K562 (cell line): ENCODE data around the gene ANO6.

Experiments
- CHD2 ChIP-seq: IDR thresholded peaks from 2 replicates; pipeline ENCODE4 v1.6.1; 2011; ENCODE audit warnings: low read depth, low read length
- HNRNPH1 ChIP-seq: fragments of 200-400 bp; formaldehyde crosslinking; optimal IDR thresholded peaks from 2 replicates; pipeline ENCODE3; 2017; ENCODE audit warnings: low read depth, mild to moderate bottlenecking, low read length, moderate library complexity
- PHB2 ChIP-seq: fragments of 450-650 bp; IDR thresholded peaks from 2 replicates; pipeline ENCODE4 v1.6.1; 2017; ENCODE audit warnings: low read depth
- RBM39 ChIP-seq: fragments of 200-400 bp; formaldehyde crosslinking; optimal IDR thresholded peaks from 2 replicates; pipeline ENCODE3; 2018; ENCODE audit warnings: low read depth, low read length
- SIN3A ChIP-seq, 2 experiments: fragments of 150-350 bp in 1 of 2; IDR thresholded peaks; 2 replicates each; pipeline ENCODE4 v1.6.1; 2011 to 2016; ENCODE audit warnings: borderline replicate concordance in 2 of 2, low read depth in 2 of 2, low read length in 2 of 2, mild to moderate bottlenecking in 2 of 2, moderate library complexity in 2 of 2; ENCODE audit not compliant: control insufficient read depth in 1 of 2
- ZNF707 ChIP-seq: fragments of 250-450 bp; sonication (Bioruptor Pico); conservative IDR thresholded peaks from 2 replicates; pipeline ENCODE4 v1.8.0; 2022; ENCODE audit warnings: inconsistent platforms, mild to moderate bottlenecking, moderate library complexity
- TF ChIP-seq, protein P1 (sequence below), 3 experiments: IDR thresholded peaks in 2 of 3; conservative IDR thresholded peaks in 1 of 3; 2 replicates each; pipeline ENCODE4 v1.5.1; 2011 to 2012; ENCODE audit warnings: low read length in 3 of 3, mild to moderate bottlenecking in 3 of 3, control low read depth in 2 of 3, improper control_type of control experiment in 1 of 3, inconsistent platforms in 1 of 3, low read depth in 1 of 3, mixed read lengths in 1 of 3, moderate library complexity in 1 of 3; ENCODE audit not compliant: insufficient read depth in 2 of 3
- TF ChIP-seq, protein P2 (sequence below): conservative IDR thresholded peaks from 2 replicates; pipeline ENCODE4 v1.6.1; 2011; ENCODE audit warnings: low read depth, mild to moderate bottlenecking, low read length; ENCODE audit not compliant: control insufficient read depth

DNA sequence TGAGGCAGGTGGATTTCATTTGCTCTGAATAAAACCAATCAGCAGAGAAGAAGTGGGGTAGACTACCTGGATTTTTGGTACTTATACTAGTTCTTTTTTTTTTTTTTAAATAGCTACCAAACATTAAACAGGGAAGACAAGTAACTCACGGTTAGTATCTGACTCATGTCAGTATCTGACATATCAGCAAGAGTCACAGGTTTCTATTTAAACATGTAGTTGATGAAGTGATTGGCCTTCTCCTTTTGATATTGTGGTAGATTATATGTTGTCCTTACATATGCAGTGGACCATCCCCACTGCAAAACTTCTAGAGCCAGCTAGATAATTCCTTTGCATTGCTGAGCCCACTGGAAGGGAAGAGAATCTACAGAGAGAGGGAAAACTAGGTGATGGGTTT is 208.0 kb downstream of the ANO6 start:
- TF ChIP-seq PHB2 (no peak), ZNF707 (CRISPR knock-in tag) (no peak), CHD2 (no peak), HNRNPH1 (no peak), SIN3A (IDR thresholded peaks at IDR 0.05; ENCODE audit: borderline replicate concordance in 2 of 2, control insufficient read depth in 1 of 2, low read depth in 2 of 2, low read length in 2 of 2) (no peak), RBM39 (no peak)
- TF ChIP-seq, protein P1, sequence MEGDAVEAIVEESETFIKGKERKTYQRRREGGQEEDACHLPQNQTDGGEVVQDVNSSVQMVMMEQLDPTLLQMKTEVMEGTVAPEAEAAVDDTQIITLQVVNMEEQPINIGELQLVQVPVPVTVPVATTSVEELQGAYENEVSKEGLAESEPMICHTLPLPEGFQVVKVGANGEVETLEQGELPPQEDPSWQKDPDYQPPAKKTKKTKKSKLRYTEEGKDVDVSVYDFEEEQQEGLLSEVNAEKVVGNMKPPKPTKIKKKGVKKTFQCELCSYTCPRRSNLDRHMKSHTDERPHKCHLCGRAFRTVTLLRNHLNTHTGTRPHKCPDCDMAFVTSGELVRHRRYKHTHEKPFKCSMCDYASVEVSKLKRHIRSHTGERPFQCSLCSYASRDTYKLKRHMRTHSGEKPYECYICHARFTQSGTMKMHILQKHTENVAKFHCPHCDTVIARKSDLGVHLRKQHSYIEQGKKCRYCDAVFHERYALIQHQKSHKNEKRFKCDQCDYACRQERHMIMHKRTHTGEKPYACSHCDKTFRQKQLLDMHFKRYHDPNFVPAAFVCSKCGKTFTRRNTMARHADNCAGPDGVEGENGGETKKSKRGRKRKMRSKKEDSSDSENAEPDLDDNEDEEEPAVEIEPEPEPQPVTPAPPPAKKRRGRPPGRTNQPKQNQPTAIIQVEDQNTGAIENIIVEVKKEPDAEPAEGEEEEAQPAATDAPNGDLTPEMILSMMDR (IDR thresholded peaks at IDR 0.05 in 2 of 3, conservative IDR thresholded peaks at IDR 0.05 in 1 of 3; ENCODE audit: insufficient read depth in 2 of 3, low read depth in 1 of 3, low read length in 3 of 3): no peak
- TF ChIP-seq, protein P2, sequence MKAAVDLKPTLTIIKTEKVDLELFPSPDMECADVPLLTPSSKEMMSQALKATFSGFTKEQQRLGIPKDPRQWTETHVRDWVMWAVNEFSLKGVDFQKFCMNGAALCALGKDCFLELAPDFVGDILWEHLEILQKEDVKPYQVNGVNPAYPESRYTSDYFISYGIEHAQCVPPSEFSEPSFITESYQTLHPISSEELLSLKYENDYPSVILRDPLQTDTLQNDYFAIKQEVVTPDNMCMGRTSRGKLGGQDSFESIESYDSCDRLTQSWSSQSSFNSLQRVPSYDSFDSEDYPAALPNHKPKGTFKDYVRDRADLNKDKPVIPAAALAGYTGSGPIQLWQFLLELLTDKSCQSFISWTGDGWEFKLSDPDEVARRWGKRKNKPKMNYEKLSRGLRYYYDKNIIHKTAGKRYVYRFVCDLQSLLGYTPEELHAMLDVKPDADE: no peak
